ENCODE results near the gene NKTR.

Gene NKTR

DNA sequence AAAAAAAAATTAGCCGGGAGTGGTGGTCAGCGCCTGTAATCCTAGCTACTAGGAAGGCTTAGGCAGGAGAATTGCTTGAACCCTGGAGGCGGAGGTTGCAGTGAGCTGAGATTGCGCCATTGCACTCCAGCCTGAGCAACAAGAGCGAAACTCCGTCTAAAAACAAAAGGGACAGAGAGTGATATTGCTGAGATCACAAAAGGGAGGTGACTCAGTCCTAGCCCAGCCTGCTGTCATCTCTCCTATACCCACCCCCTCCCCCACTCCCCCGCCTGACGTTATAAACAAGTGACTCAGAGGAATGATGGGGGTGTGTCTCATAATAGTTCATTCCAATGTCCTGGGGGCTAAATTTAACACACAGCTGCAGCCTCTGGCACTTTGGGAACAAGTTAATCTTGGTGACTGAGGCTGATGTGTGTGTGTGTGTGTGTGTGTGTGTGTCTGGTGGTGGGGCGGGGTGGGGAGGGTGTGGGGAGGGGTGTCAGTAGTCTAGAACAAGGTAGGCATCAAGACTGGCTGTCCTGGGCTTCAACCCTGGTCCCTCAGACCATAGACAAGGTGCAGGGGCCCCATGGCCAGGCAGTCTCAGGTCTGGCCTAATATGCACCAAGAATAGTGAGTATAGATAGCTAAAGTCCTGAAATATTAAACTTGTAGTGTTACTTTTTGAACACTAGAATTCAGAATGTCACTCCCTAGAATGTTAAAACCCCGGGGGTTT lies 83.6 kb downstream of the NKTR start:
- no peak for DNase-seq

DNA sequence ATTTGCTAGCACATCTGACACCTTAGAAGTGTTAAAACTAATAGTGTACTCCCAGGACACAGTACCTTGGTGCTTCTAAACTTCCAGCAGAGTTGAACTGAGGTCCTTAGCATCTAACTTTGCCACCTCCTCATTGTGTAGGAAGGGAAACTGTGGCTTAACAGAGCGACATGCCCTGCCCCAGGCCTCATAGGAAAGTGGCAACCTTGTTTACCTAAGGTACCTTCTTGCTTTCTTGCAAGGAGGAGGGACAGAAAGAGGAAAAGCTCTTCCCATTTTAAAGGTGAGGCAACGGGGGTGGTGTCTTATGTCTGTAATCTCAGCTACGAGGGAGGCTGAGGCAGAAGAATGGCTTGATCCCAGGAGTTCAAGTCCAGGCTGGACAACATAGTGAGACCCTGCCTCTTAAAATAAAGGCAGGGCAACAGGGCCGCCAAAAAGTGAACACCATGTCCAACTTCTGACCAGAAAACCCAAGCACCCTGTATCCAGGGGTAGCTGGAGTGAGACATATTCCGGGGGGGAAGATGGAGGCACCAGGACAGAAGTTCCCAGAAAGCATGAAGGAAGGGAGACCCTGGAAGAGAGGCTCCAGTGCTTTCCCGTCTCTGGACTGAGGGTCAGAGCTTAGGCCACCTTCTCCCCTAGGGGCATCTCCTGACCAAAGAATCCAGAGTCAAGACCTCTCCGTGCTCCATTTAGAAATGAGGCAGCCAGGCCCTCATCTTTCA lies 84.3 kb downstream of the NKTR start:
- no peak for DNase-seq

DNA sequence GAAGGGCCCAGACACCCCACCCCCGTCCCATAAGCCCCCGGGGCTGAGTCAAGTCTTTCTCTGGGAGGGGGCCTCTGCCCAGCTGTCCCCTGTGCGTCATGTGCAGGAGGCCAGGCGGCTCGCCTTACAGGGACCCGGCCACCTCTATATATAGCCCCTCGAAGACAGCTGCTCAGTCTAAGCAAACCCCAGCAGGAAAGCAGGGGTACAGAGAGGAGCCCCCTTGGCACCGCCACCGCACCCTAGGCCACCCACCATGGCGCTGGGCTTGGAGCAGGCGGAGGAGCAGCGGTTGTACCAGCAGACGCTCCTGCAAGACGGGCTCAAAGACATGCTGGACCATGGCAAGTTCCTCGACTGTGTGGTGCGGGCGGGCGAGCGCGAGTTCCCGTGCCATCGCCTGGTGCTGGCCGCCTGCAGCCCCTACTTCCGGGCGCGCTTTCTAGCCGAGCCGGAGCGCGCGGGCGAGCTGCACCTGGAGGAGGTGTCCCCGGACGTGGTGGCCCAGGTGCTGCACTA lies 84.9 kb downstream of the NKTR start, which contains the start of gene KLHL40:
Gene KLHL40 (plus strand): TSS at position 175 of the 519 bp plus-strand sequence. CDS start 82 bp downstream, at position 257.
- DNase-seq: no peak

DNA sequence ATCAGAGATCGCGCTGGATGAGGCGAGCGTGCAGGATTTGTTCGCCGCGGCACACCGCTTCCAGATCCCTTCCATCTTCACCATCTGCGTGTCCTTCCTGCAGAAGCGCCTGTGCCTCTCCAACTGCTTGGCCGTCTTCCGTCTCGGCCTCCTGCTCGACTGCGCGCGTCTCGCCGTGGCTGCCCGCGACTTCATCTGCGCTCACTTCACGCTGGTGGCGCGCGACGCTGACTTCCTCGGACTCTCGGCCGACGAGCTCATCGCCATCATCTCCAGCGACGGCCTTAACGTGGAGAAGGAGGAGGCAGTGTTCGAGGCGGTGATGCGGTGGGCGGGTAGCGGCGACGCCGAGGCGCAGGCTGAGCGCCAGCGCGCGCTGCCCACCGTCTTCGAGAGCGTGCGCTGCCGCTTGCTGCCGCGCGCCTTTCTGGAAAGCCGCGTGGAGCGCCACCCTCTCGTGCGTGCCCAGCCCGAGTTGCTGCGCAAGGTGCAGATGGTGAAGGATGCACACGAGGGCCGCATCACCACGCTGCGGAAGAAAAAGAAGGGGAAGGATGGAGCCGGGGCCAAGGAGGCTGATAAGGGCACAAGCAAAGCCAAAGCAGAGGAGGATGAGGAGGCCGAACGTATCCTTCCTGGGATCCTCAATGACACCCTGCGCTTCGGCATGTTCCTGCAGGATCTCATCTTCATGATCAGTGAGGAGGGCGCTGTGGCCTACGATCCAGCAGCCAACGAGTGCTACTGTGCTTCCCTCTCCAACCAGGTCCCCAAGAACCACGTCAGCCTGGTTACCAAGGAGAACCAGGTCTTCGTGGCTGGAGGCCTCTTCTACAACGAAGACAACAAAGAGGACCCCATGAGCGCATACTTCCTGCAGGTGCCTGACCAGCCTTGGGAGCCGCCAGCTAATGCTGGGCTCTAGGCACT lies 85.7 kb downstream of the NKTR start:
- DNase-seq: no peak

DNA sequence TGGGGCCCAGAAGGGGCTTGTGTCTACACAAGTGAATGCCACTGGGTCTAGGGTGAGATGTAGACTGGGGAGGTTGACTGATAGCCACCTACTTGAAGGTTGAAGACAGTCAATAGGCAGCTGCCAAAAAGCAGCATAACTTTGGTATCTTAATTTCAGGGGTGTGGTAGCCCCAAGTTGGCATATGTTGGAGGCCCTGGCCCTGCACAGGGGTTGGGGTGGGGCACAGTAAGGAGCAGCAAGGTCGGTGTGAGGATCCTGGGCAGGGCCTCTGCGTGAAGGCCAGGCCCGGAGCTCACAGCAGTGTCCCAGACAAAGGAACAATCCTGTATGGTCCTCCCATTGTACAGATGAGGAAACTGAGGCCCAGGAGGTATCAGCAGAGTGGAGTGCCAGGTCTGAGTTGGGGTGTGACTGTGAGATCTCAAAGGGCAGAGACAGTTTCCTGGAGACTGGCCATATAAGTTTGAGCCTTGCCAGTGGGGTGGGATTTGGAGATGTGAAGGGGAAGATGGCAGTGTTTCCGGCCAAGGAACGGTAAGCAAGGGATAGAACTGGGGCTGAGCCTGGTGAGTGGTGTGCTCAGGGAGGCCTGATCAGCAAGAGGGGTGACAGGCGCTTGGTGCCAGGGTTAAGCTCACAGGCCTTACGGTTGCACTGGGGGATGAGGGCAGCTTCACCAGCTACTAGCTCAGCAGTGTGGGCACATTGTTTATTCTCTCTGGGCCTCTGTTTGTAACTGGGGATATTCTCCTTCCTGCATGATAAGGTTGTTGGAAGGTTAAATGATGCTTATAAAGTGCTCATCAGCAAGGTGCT lies 86.6 kb downstream of the NKTR start:
- DNase-seq: no peak

DNA sequence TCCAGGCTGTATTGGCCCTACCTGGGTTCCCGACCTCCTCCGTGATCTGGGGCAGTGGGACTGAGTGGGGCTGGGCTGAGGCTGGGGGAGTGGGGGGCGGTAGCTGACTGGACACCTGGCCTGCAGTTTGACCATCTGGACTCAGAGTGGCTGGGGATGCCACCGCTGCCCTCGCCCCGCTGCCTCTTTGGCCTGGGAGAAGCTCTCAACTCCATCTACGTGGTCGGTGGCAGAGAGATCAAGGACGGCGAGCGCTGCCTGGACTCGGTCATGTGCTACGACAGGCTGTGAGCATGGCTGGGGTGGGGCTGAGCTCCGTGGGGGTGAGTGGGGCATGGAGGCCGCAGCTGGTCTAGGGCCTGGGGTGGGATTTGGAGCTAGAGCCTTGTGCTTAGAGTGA lies 87.5 kb downstream of the NKTR start:
- DNase-seq: no peak

DNA sequence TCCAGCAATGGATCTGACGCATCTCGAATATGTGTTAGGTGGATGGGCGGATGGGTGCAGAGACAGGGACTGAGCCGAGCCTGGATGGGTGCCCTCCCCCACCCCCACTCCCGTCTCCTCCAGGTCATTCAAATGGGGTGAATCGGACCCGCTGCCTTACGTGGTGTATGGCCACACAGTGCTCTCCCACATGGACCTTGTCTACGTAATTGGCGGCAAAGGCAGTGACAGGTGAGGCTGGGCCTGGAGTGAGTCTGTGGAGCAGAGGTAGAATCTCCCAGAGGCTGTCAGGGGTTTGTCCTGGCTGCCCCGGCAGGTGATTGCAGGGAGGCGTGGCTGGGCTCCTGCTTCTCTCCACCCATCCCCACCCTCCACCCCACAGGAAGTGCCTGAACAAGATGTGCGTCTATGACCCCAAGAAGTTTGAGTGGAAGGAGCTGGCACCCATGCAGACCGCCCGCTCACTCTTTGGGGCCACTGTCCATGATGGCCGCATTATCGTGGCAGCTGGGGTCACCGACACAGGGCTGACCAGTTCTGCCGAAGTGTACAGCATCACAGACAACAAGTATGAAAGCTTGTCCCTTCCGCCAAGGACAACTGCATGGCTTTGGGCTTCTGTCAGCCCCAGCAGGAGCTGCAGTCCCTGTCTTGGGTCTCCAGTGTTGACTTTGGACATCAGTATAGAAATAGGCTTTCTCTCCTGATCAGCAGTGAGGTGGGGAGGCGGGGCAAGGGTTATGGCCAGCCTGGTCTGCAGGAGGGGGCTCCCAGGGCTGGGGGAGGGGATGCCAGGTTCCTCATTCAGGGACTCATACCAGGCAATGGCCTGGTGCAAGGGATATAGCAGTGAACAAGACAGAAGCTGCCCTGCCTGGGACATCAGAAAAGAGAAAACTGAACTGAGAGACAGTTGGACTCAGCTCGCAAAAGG lies 88.3 kb downstream of the NKTR start:
- DNase-seq: no peak

DNA sequence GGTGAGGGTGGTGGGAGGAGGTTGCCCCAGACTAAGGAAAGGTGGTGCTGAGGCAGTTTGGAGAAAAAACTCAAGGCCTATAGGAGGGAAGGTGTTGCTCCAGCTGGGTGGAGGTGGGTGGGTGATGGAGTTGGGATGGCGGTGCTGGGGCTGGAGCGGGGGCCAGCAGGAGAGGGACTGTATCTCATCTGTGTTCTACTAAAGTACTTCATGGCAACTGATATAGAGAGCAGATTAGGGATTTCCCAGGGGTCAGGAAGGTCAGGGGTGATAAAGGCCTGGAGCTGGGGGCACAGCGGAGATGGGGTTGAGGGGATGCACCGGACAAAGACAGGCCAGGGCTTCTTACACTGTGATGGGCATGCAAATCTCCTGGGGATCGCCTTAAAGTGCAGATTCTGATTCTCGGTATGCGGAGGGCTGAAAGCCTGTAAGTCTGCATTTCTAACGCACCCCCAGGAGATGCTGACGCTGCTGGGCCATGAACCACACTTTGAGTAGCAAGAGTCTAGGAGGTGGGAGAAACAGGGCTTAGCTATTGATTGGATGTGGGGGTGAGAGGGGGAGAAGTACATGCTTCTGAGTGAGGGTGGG lies 89.0 kb downstream of the NKTR start:
- no peak for DNase-seq

DNA sequence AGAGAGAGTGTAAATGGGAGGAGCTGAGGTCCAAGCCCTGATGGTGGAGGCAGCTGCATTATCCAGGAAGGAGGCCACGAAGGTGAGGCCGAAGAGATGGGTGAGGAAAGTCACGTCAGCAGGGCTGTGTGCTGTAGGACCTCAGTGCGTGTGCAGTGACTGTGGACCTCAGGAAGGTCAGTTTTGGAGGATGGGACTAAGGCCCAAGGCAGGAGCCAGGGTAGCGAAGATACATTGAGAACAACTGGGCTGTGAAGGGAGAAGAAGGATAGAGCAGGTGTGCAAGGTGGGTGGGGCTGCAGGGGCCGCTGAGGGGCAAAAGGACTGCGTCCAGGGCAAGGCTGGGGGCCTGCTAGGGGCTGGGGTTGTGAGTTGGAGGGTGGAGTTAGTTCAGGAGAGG lies 89.7 kb downstream of the NKTR start:
- DNase-seq: no peak

DNA sequence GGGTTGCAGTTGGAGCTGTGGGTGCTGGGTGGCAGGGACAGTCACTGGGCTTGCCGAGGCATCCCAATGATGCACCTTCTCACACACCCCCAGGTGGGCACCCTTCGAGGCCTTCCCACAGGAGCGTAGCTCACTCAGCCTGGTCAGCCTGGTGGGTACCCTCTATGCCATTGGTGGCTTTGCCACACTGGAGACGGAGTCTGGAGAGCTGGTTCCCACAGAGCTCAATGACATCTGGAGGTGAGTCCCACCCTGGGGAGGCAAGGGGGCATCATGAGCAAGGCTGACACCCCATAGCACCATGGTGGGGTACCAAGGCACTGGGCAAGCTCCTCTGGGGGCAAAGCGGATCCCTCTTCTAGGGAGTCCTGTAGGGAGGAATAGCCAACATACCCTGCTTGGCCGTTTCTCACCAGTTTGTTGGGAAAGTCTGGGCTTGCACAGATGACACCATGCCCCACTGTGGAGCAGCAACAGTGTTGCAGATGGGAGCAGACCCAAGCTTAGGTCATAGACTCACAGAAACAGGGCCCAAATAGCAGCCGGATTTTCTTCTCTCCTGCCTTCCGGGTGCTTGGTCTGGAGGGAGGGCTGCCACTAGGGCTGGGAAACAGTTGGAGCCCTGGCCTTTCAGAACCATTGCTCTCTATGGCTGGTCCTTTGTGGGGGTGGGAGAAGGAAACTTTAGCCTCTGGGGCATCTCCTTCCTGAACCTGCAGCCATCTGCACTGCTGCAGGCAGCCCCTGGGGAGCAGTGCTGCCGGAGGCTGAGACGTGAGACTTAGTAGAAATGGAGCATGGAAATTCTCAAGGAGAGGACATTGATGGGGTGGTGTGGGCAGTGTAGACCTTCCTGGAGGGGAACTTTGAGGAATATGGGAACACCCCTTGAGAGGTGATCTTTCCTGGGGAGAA lies 90.5 kb downstream of the NKTR start:
- DNase-seq: no peak

DNA sequence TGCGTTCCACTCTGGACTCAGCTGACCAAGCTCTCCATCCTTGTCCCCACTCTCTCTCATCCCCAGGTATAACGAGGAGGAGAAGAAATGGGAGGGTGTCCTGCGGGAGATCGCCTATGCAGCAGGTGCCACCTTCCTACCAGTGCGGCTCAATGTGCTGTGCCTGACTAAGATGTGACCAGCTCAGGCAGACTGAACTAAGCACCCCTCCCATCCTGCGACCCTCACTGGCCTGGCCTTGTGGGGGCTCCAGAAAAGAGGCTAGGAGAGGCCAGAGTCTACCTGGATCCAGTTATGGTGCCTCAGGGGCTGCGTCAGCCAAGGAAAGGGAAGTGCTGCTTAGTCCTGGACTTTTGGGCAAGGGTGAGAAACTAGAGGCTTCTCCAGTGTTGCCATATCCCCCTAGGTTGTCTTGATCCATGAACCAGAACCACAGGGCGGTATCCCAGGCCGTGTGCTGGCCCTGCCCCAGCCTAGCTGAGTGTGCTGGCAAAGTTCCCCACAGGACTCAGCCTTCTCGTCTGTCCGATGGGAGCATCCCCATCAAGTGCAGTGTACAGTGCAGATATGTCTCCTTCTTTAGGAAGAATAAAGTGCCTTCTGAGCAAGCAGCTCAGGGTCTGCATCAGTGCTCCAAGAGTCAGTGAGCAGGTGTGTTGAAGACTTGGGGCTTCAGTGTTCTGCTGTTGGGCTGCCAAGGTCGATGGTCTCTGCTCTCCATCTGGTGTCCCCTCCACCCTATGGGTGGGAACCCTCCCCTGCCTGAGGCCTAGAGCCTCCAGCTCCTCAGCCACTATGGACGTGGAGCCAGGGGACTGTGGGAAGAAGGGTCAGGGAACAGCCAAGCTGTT lies 91.6 kb downstream of the NKTR start:
- DNase-seq: no peak

DNA sequence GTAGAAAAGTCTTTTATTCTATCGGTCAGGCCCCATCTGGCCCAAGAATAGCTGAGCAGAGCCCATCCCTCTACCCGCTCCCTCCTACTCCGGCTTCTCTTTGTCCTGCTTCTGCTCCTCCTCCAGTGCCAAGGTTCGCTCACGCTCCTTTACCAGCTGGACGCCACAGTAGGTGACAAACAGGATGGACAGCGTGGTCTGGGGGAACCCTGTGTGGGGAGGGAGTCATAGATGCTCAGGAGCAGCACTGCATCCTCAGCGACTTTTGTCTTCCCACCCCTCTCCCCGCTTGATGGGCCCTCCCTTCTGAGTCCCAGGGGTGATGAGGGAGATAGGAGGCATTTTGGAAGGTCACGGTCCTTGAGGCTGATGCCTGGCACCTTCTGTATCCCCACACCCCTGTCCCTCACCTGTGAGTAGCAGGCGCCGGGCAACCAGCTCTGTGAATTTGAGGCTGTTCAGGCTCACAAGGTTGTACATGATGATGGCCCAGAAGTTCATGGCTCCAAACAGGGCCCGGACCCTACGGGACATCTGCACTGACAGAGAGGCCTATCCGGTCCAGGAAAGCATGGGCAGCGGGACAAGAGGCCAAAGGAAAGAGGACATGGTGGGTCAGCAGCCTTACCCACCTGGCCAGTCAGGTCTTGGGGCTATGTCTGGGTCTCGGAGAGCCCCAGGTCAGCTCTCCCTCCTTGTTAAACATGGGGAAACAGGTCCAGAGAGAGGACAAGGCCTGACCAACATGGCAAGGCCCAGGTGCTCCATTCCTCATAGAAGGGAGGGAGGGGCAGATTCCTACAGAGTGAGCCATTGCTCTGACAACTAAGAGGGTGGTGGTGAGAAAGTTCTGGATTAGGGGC lies 92.4 kb downstream of the NKTR start:
- no peak for DNase-seq

DNA sequence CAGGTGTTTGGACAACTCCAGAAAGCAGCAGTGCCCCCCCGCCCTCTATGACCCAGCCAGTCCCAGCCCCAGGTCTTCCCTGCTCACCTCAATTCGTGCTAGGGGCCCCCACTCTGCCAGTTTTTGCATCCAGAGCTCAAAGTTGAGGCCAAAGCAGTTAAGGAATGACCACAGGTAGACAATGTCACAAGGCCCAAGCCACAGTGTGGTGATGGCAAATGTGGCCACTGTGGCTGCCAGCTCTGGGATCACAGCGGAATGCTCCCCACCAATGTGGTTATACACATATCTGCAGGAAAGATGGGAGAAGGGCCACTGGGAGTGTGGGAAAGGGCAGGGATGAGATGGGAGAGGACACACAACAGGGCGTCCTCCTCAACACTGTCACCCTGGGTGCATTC lies 93.0 kb downstream of the NKTR start:
- no peak for DNase-seq

DNA sequence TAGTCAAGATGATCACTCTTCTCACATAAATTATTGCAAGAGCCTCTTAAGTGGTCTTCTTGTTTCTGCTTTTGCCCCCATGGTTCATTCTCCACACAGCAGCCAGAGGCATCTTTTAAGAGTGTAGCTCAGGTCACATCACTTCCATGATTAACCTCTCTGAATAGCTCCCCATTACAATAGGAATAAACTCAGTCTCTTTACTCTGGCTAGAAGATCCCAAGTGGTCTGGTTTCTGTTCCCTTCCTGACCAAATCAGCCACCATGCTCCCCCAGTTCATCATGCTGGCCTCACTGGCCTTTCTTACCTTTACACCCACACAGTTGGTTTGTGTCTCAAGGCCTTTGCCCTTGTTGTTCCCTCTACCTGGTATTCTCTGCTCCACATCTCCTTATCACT lies 93.9 kb downstream of the NKTR start:
- DNase-seq: no peak

DNA sequence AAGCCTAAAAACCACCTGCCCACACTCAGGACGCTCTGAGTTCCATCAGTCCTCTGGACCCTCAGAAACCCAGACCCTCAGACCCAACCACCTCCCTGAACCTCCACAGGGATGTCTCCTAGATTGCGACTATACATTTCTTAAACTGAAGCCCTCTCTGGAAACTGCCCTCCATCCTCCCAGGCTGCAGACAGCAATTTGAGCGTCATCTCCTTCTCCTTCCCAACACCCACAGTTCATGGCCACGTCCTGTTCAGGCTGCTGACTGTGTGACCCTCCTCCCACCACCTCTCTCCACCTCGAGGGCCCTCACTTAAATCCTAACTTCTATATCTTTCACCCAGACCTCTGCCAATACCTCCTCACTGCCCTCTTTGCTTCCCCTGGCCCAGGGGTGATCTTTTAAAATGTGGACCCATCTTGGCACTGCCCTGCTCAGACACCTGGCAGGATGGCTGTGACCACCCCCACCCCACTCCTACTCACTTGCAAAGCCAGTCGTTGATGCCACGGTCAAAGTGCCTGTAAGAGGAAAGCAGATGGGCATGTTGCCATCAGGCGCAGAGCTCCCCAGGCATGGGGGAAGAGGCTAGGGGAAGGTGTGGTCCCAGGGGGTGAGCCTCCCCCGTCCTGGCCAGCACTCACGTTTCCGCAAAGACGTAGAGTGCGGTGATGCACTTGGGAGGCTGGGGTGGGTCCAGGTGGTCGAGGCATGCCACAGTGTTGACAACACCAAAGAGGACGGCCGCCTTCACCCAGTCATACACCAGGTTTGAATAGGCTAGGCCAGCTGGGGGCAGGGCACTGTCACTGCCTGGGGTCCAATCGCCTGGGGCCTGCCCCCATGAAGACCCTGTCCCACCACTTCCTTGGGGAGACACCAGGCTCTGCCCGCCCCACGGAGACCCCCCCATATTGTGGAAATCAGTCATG lies 96.1 kb downstream of the NKTR start:
- DNase-seq: no peak

DNA sequence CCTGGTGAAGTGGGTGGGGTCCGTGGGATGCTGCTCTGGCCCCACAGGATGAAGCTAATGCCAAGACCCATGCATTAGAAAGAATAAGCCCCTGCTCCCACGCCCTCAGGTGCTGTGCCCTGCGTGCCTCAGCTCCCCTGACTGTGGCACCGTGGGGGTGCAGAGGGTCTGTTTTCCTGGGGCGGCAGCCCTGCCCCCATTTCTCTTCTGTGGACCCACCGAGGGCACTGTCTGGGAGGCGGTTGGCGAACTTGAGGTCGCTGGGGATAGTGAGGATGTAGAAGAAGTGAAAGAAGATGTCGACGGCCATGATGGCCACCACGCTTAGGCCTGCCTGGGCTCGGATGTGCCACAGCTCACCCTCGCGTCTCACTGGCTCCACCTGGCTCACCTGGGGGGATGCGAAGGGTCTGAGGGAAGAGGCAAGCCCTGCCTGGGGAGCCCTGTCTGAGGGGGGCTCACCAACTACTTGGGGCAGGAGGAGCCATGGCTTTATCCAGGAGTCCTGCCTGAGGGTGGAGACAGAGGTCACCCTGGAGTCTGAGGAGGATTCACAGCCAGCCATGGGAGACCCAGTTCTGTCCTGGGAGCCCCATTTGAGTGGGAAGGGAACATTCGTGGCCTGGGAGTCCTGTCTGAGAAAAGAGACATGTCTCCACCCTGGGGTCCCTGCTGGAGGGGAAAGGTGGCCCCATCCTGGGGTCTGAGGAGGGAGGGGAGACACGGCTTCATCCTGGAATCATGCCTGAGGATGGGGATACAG lies 97.0 kb downstream of the NKTR start:
- DNase-seq: no peak

Measured in NCI-H2081 treated with DMSO at 0.1 percent for 48 hours (cell line).